Measurements from ENCODE around the gene CNOT10.

The CNOT10 gene

DNA sequence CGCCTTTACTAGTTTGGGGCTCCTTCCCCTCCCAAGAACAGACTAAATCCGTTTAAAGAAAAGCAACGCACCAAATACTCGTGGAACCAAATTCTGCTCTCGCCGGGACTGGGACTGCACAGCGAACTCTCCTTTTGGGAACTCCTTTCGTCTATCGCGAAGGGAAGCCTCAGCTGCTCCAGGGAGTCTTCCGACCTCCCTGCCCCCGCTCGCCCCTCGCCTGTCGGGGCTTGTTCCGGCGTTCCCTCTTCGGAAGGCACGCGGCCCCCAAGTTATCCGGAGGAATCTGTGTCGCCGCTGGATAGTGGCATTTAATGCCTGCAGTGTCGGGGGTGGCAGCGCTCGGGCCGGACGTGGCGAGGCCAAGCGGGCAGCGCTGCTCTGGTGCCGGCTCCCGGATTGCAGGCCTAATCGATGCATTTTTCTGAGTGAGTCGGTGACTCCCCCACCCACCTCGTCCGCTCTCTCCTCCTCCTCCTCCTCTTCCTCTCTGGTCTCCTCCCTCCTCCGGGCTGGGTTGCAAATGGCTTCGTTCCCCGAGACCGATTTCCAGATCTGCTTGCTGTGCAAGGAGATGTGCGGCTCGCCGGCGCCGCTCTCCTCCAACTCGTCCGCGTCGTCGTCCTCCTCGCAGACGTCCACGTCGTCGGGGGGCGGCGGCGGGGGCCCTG, 132.7 kb downstream of the CNOT10 start, which contains the start of gene TRIM71:
TSS of gene TRIM71 (plus strand) at position 440 of the 671 bp plus-strand sequence. CDS start at position 524, 84 bp downstream.
- no peak for DNase-seq (ENCODE audit: low read depth)

DNA sequence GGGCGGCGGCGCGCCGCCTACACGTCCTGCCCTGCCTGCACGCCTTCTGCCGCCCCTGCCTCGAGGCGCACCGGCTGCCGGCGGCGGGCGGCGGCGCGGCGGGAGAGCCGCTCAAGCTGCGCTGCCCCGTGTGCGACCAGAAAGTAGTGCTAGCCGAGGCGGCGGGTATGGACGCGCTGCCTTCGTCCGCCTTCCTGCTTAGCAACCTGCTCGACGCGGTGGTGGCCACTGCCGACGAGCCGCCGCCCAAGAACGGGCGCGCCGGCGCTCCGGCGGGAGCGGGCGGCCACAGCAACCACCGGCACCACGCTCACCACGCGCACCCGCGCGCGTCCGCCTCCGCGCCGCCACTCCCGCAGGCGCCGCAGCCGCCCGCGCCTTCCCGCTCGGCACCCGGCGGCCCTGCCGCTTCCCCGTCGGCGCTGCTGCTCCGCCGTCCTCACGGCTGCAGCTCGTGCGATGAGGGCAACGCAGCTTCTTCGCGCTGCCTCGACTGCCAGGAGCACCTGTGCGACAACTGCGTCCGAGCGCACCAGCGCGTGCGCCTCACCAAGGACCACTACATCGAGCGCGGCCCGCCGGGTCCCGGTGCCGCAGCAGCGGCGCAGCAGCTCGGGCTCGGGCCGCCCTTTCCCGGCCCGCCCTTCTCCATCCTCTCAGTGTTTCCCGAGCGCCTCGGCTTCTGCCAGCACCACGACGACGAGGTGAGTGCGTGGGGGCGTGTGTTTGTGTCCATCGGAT, 133.4 kb downstream of the CNOT10 start:
- DNase-seq (ENCODE audit: low read depth), result no peak

DNA sequence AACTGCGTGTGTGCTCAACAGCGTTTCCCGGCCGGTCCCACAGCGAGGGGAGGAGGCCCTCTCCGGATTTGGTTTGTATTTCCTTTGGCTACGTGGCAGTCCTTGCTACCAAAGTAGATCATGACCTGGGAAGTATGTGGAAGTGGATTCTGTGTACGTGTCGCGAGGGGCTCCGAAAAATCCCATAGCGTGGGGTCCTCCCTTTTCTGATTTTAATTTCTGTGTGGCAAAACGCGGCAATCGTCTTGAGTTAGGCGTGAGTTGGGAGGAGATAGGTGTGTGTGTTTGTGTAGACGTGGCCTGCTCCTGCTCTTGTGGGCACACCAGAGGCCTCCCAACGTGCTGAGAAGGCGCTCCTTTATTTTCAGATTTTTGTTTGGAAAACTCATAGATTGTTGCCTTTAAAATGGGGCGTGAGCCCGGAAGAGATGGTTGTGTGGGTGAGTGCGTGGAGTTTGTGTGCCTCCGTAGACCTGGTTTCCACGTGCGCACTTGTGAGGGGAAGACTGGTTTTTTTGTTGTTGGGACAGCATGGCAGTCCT, 134.1 kb downstream of the CNOT10 start:
- DNase-seq (ENCODE audit: low read depth), result no peak

DNA sequence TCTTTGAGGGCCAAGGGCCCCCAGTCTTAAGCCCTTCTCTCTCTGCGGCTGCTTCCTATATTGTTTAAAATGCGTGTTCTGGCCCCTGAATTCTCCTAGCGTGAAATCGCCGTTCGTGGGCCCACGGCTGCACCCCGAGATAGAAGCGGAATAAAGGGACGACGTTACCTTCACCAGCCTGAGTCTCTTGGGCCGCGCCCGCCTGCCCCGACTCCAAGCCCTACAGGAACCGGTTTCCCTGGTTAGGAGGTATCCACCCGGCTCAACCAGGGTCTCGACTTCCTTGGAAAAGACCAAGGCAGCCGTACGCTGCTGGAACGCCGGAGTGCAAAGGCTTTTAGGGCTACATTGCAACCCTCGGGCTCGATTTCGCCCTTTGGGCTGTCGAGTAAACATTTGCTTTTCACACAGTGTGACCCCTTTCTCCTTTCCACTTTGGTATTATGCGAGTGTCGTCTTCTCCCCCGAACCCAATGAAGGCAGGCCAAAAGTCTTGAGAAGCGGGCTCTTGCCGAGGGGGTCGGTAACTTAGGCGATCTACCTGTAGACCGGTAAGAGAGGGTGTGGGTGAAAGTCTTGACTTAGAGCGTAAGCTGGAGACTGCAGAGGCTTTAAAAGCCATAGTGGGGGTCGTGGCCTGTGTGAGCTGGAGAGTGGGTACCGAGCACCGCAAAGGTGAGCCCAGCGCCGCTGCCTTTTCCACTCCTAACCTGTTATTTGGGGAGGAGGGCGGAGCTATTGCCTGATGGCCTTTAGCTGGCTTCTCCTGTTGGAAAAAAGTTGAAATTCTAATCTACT, 134.8 kb downstream of the CNOT10 start:
- DNase-seq (ENCODE audit: low read depth), result no peak

DNA sequence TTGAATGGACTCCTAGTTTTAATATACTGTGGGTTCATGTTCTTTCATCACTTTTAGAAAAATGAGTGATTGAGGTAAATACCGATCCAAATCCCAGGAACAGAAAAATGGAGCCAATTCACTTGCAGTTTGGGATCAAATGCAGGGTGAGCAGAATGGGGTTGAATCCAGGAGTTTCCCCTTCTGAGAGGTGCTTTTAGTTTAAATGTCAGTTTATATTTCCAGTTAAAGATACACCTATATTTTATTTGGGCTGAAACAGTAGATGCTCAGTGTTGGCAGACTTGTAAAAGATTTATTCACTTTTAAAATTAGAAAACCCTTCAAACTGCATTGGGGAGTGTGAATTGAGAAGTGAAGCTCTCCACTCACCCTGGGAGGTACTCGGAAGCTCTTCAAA, 135.4 kb downstream of the CNOT10 start:
- no peak for DNase-seq (ENCODE audit: low read depth)

DNA sequence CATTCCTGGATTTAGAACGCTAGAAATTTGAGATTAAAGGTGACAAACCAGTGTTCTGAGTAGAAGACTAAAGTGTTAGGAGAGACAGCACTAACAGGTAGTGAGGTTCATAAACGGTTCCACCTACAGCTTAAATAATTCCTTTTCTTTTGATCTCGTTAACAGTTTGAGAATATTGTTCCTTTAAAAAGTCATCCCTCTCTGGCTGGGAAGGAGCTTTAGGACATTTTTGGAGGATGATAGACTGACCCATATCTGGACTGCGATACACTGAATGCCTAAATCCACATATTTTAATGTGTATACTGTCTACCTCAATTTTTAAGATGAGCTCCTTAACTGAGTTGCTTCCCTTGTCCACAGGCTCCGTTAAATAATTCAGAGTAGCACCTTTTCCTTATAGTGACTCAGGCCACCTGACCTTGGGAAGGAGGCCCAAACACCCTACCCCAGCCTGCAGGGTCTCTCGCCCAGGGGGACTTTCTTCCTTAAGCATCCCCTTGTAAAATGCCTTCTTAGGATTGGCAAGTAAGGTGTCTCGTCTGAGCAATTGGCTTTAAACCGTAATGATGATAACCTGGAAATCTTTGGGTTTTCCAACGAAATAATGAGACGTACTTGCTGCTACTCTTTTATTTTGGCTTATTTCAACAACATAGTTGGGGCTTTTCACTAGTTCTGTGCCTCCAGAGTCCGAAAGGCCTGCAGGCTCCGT, 136.1 kb downstream of the CNOT10 start:
- no peak for DNase-seq (ENCODE audit: low read depth)

DNA sequence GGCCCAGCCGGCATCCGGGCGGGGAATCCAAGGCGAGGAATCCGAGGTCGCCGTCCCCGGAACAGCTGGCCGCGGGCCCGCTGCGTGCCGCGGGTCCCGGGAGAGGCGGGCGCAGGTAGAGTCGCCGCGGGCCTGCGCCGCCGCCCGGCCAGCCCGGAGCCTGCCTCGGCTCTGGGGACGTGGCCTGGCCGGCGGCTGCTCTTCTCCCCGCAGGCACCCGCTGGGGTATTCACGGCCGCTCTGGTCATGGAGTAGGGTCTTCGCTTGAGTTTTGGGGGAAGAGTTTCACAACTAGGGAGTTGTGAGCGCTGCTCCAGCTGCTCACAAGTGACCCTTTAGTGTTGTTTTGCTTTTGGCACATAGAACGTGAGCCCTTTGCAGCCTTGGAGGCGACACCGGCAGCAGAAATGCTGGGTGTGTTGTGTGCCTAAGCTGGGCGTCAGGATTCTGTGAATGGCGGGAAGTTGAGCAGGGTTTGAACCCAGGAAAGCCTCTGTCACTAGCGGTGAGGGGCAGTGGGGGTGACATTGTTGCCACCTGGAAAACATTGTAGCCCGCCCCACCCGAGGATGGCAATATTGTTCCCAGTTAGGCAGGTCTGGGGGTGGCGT, 136.8 kb downstream of the CNOT10 start:
- no peak for DNase-seq (ENCODE audit: low read depth)

DNA sequence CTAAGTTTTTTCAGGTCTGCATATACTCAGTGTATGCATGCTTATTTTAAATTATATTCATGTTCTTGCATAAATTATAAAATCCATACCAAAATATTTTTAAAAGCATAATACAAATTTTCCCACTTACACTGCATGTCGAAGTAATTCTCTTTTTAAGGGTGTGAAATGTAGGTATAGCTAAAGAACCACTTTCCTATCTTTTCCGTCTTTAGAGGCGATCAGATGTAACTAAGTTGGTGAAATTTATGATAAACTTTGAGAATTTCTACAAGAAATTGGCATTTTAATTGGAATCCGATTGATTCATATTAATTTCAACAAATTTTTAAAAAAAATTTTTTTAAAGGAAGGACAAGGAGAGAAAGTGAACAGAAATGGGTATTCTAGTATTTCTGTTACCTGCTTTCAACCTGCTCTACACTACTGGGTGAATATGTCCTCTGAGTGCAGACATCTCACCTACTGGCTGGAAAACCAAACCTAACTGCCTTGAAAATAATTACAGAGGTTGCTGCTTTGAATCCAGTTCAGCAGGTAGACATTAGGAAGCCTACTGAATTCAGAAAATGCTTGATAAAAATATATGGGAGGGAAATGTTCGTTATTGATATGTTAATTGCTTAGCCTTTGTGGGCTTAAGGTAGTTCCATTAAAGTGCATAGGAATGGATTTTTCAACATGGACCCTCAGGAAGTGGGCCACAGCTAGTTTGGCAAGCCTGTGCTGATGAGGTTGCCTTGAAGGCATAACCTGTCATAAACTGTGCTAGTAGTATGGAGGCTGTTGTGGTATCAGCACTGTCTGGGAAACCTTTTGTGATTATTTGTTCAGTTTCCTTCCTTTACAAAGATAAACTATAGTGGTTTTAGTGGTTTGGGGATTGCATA, 137.9 kb downstream of the CNOT10 start:
- no peak for DNase-seq (ENCODE audit: low read depth)

Data from stimulated activated CD8-positive, alpha-beta memory T cell treated with anti-CD3 and anti-CD28 coated beads, Interleukin-12 subunit alpha, Interleukin-12 subunit beta, amount 100 ng/mL, for 4 hours (primary cell).